Endodermal cell (in vitro differentiated cells): Measurements from ENCODE around the gene MACROD2. TPM values are rescaled to one million over a fixed set of nuclear protein-coding genes. Genes with fewer than 3 reads are reported as not detected.

ENCODE experiments used
- DNase-seq: peaks from one replicate; pipeline ENCODE4 v3.0.0-alpha.2; 2017
- H3K27ac ChIP-seq: 2 replicates; pipeline ENCODE4 v1.5.1; 2013; ENCODE audit warnings: mild to moderate bottlenecking, low read depth, low read length, moderate library complexity
- H3K27me3 ChIP-seq: 2 replicates; pipeline ENCODE4 v1.6.1; 2013; ENCODE audit warnings: mild to moderate bottlenecking, low read length, moderate library complexity; ENCODE audit not compliant: insufficient read depth, control insufficient read depth, poor library complexity, severe bottlenecking
- H3K36me3 ChIP-seq: 2 replicates; pipeline ENCODE4 v1.7.0; 2013; ENCODE audit warnings: mild to moderate bottlenecking, low read length, moderate library complexity; ENCODE audit not compliant: control insufficient read depth, insufficient read depth
- H3K4me1 ChIP-seq: one replicate; pipeline ENCODE4 v1.7.0; 2013; ENCODE audit warnings: low read length; ENCODE audit not compliant: control insufficient read depth, insufficient read depth
- H3K4me3 ChIP-seq: 2 replicates; pipeline ENCODE4 v1.5.1; 2013; ENCODE audit warnings: mild to moderate bottlenecking, low read length, moderate library complexity
- H3K9ac ChIP-seq: 2 replicates; pipeline ENCODE4 v1.6.1; 2013; ENCODE audit warnings: mild to moderate bottlenecking, low read length, moderate library complexity; ENCODE audit not compliant: poor library complexity, severe bottlenecking; ENCODE audit errors: extremely low read depth
- H3K9me3 ChIP-seq: 2 replicates; pipeline ENCODE4 v1.6.1; 2013; ENCODE audit warnings: mild to moderate bottlenecking, low read length, moderate library complexity; ENCODE audit not compliant: control insufficient read depth
- H3K27ac Mint-ChIP-seq: 2 replicates; pipeline ENCODE4 v1.8.0; 2020; ENCODE audit warnings: mixed read lengths
- H3K27me3 Mint-ChIP-seq: 2 replicates; pipeline ENCODE4 v1.8.0; 2021; ENCODE audit warnings: mild to moderate bottlenecking, mixed read lengths; ENCODE audit not compliant: insufficient read depth
- H3K36me3 Mint-ChIP-seq: 2 replicates; pipeline ENCODE4 v1.8.0; 2020; ENCODE audit warnings: low read depth, mixed read lengths
- H3K4me1 Mint-ChIP-seq: 2 replicates; pipeline ENCODE4 v1.8.0; 2020; ENCODE audit warnings: mixed read lengths
- H3K4me3 Mint-ChIP-seq: 2 replicates; pipeline ENCODE4 v1.8.0; 2020; ENCODE audit warnings: mild to moderate bottlenecking, moderate library complexity, mixed read lengths
- H3K9me3 Mint-ChIP-seq: 2 replicates; pipeline ENCODE4 v1.8.0; 2020; ENCODE audit warnings: mild to moderate bottlenecking, mixed read lengths
- CTCF ChIP-seq: fragments of 200-600 bp; sonication (generic); conservative IDR thresholded peaks from 2 replicates; pipeline ENCODE4 v1.5.0; 2021; ENCODE audit warnings: antibody characterized with exemption, mild to moderate bottlenecking
- WGBS, 2 experiments: methylation state at CpG; one replicate each; pipeline versions ENCODE4 v1.1.5 to v1.1.7; 2013; ENCODE audit warnings: missing lambda C conversion rate in 2 of 2, mixed read lengths in 1 of 2; ENCODE audit not compliant: insufficient coverage in 1 of 2, insufficient read length in 1 of 2; 5-methylcytosine and 5-hydroxymethylcytosine counted together
- total RNA-seq, 2 donors: library from RNA; stranded (reverse); fragmentation: NEBNext Ultra II Directional in 1 of 2; extraction: Animal tissue kit (Norgen Biotek cat#: 25700) in 1 of 2; gene quantifications; 2 replicates in 1 of 2; 3 replicates in 1 of 2; pipeline ENCODE4 v1.2.1, GENCODE V29; 2021

Gene MACROD2
- total RNA-seq, 2 donors from 2014 or later = 2.3 to 4.8 TPM

- no peaks in the 10 kb centered on the region for H3K9me3 Mint-ChIP-seq
- no peaks in the 10 kb centered on the region for H3K27me3 Mint-ChIP-seq
- Histone ChIP-seq H3K4me3 (no peak overlapping the region), H3K9me3 (no peaks in the 10 kb centered on the region), H3K27ac (no peak overlapping the region), H3K27me3 (no peaks in the 10 kb centered on the region), H3K36me3 (no peaks in the 10 kb centered on the region), H3K4me1 (no peaks in the 10 kb centered on the region), H3K9ac (no peak overlapping the region)
- 86 to 91% methylated on average over 2 of the region's 2 CpGs for WGBS, 2 experiments
- no peak overlapping the region for H3K4me3 Mint-ChIP-seq
- H3K4me1 Mint-ChIP-seq = peaks cover 12% of the 10 kb centered on the region
- H3K36me3 Mint-ChIP-seq = no peaks in the 10 kb centered on the region
- DNase-seq = no peak
- H3K27ac Mint-ChIP-seq = no peak overlapping the region
- no peak for TF ChIP-seq CTCF
These were observed 1570.5 kb downstream of the MACROD2 start for GRCh38 chr20:15565786-15566185.

- no peak overlapping the region for H3K9ac ChIP-seq
- no peak for DNase-seq
- H3K27ac ChIP-seq = no peak overlapping the region
- H3K27ac Mint-ChIP-seq = no peak overlapping the region
- H3K36me3 Mint-ChIP-seq = no peaks in the 10 kb centered on the region
- no peaks in the 10 kb centered on the region for H3K27me3 ChIP-seq
- TF ChIP-seq CTCF = no peak
- H3K4me1 Mint-ChIP-seq = peaks cover 6% of the 10 kb centered on the region
- H3K9me3 Mint-ChIP-seq = no peaks in the 10 kb centered on the region
- H3K36me3 ChIP-seq = no peaks in the 10 kb centered on the region
- 95 to 100% methylated on average over 1 to 4 of the region's 4 CpGs for WGBS, 2 experiments
- no peaks in the 10 kb centered on the region for H3K9me3 ChIP-seq
- no peak overlapping the region for H3K4me3 ChIP-seq
- H3K4me1 ChIP-seq = no peaks in the 10 kb centered on the region
- no peak overlapping the region for H3K4me3 Mint-ChIP-seq
- no peaks in the 10 kb centered on the region for H3K27me3 Mint-ChIP-seq
These were observed 1571.9 kb downstream of the MACROD2 start for GRCh38 chr20:15567219-15567618.

GRCh38 chr20:15570156-15570555 is 1574.8 kb downstream of the MACROD2 start:
- Histone ChIP-seq H3K27me3 (no peaks in the 10 kb centered on the region), H3K27ac (no peak overlapping the region), H3K9me3 (no peaks in the 10 kb centered on the region), H3K4me3 (no peak overlapping the region), H3K9ac (no peak overlapping the region), H3K36me3 (no peaks in the 10 kb centered on the region), H3K4me1 (peaks cover 8% of the 10 kb centered on the region)
- DNase-seq = no peak
- Mint-ChIP-seq H3K4me1 (peaks cover 14% of the 10 kb centered on the region), H3K27me3 (peaks cover 7% of the 10 kb centered on the region), H3K4me3 (no peak overlapping the region), H3K36me3 (no peaks in the 10 kb centered on the region), H3K9me3 (no peaks in the 10 kb centered on the region), H3K27ac (no peak overlapping the region)
- 91 to 98% methylated on average over 4 of the region's 4 CpGs for WGBS, 2 experiments
- TF ChIP-seq CTCF = no peak
